Lower lobe of right lung (tissue), 2 donors: ENCODE data around the gene GOLGA7B. TPM values are rescaled to one million over a fixed set of nuclear protein-coding genes. Genes with fewer than 3 reads are reported as not detected.

Source experiments
- ATAC-seq, 2 donors: fragments of 200-7000 bp; cut with Tn5 transposase; one replicate each; pipeline ENCODE4 v1.9.1; 2020 to 2022; ENCODE audit warnings: mild to moderate bottlenecking in 2 of 2, moderate library complexity in 2 of 2
- DNase-seq: peaks from one replicate; pipeline ENCODE4 v3.0.0-alpha.2; 2020
- H3K27ac ChIP-seq: fragments of 200-600 bp; one replicate; pipeline ENCODE4 v1.8.0; 2022
- H3K27me3 ChIP-seq: fragments of 200-600 bp; one replicate; pipeline ENCODE4 v1.8.0; 2022; ENCODE audit warnings: low read depth
- H3K36me3 ChIP-seq: fragments of 200-600 bp; one replicate; pipeline ENCODE4 v1.8.0; 2022; ENCODE audit warnings: mild to moderate bottlenecking
- H3K4me1 ChIP-seq: fragments of 200-600 bp; one replicate; pipeline ENCODE4 v1.8.0; 2022
- H3K4me3 ChIP-seq: fragments of 200-600 bp; one replicate; pipeline ENCODE4 v1.8.0; 2022; ENCODE audit warnings: mild to moderate bottlenecking
- H3K9me3 ChIP-seq: fragments of 200-600 bp; one replicate; pipeline ENCODE4 v1.8.0; 2022
- intact Hi-C: fragments of 100-400 bp; cut with DNase I; formaldehyde crosslinking; loops from one replicate; pipeline ENCODE4 v1.11.0; 2022
- total RNA-seq: library from RNA; stranded (reverse); fragmentation: NEBNext Ultra II Directional; extraction: Animal tissue kit (Norgen Biotek cat#: 25700); gene quantifications from one replicate; pipeline ENCODE4 v1.2.1, GENCODE V29; 2021
- TF ChIP-seq, protein P1 (sequence below): fragments of 200-600 bp; IDR thresholded peaks from one replicate; pipeline ENCODE4 v1.8.0; 2022; ENCODE audit warnings: antibody characterized with exemption, mild to moderate bottlenecking
- donor health status: DM: no; HTN: yes; CAD: no; lungs with severe emphysema.

The GOLGA7B gene
- total RNA-seq, 1 donor from 2014 or later, result 1.0 TPM

DNA sequence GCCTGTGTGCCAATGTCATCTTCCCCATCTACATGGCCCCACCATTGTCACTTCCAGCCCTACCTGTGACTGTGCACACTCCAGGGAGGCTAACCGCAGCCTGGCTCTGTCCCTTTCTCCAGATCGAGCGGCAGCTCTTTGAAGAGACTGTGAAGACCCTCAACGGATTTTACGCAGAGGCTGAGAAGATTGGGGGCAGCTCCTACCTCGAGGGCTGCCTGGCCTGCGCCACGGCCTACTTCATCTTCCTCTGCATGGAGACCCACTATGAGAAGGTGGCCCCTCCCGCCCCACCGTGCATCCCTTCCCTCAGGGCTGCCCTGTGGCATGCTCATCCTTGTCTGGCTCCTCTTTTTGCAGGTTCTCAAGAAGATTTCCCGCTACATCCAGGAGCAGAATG is 14.2 kb downstream of the GOLGA7B start:
- intact Hi-C loops, result no loop called here
- no peaks in the 10 kb centered on the region for H3K9me3 ChIP-seq
- peaks cover 16% of the 10 kb centered on the region for H3K27me3 ChIP-seq
- H3K27ac ChIP-seq, result no peak overlapping the region
- no peak for DNase-seq
- peaks cover 1% of the 10 kb centered on the region for H3K4me1 ChIP-seq
- H3K36me3 ChIP-seq, result no peaks in the 10 kb centered on the region
- H3K4me3 ChIP-seq, result no peak overlapping the region
- TF ChIP-seq, protein P1, sequence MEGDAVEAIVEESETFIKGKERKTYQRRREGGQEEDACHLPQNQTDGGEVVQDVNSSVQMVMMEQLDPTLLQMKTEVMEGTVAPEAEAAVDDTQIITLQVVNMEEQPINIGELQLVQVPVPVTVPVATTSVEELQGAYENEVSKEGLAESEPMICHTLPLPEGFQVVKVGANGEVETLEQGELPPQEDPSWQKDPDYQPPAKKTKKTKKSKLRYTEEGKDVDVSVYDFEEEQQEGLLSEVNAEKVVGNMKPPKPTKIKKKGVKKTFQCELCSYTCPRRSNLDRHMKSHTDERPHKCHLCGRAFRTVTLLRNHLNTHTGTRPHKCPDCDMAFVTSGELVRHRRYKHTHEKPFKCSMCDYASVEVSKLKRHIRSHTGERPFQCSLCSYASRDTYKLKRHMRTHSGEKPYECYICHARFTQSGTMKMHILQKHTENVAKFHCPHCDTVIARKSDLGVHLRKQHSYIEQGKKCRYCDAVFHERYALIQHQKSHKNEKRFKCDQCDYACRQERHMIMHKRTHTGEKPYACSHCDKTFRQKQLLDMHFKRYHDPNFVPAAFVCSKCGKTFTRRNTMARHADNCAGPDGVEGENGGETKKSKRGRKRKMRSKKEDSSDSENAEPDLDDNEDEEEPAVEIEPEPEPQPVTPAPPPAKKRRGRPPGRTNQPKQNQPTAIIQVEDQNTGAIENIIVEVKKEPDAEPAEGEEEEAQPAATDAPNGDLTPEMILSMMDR, result no peak
- ATAC-seq, result no peak

DNA sequence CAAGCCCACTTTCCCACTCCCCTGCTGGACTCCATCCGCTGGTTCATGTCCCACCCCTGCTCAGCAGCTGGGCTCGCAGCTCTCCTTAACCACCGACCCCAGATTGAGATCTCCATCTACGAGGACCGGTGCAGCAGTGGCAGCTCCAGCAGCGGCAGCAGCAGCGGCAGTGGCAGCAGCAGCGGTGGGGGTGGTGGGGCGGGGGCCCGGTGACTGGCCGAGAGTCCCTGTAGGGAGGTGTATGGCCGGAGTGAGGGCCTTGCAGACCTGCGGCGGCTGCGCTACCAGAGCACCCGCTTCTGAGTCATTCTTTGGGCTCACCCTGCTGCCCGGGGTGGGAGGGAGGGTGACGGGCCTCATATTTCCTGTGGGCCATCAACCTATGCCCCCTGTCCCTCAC is 15.8 kb downstream of the GOLGA7B start:
- no peak for DNase-seq

DNA sequence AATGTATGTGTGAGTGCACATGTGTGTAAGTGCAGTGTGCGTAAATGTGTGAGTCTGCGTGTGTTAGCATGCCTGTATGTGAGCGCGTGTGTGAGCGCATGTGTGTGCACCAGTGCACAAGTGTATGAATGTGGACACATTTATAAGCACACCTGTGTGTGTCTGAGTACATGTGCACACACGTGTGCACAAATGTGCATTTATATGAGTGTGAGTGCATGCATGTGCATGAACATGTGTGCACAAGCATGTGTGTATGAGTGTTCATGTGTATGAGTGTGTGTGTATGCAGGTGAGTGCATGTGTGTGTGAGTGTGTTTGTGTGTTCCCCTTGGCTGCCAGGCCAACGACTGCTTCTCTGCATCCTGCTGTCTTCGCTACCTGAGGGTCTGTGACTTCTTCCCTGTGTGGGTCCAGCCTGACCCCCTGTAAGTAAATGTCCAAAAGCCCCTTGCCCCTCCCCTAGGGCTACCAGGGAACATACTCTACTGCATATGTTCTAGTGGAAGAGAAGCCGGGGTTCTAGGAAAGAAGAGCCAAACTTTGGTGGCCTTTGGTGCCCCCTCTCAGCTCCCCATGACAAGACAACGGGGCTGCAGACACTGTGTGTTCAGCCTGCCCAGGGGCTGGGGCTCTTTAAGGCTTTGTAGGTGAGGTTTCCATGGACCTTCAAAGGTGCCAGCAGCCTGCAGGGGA is 17.0 kb downstream of the GOLGA7B start:
- TF ChIP-seq, protein P1, result no peak
- no peaks in the 10 kb centered on the region for H3K36me3 ChIP-seq
- no peak for DNase-seq
- peaks cover 16% of the 10 kb centered on the region for H3K27me3 ChIP-seq
- peaks cover 13% of the 10 kb centered on the region for H3K4me1 ChIP-seq
- no peak for ATAC-seq
- intact Hi-C loops, result no loop called here
- no peak overlapping the region for H3K27ac ChIP-seq
- no peak overlapping the region for H3K4me3 ChIP-seq
- H3K9me3 ChIP-seq, result no peaks in the 10 kb centered on the region

More for the DNA sequence above, 15.8 kb downstream of the GOLGA7B start:
- ATAC-seq, result no peak
- H3K4me1 ChIP-seq, result peaks cover 13% of the 10 kb centered on the region
- no peaks in the 10 kb centered on the region for H3K9me3 ChIP-seq
- no peak overlapping the region for H3K27ac ChIP-seq
- H3K36me3 ChIP-seq, result no peaks in the 10 kb centered on the region
- no peak overlapping the region for H3K4me3 ChIP-seq
- peaks cover 16% of the 10 kb centered on the region for H3K27me3 ChIP-seq
- intact Hi-C loops, result no loop called here
- TF ChIP-seq, protein P1, result no peak

DNA sequence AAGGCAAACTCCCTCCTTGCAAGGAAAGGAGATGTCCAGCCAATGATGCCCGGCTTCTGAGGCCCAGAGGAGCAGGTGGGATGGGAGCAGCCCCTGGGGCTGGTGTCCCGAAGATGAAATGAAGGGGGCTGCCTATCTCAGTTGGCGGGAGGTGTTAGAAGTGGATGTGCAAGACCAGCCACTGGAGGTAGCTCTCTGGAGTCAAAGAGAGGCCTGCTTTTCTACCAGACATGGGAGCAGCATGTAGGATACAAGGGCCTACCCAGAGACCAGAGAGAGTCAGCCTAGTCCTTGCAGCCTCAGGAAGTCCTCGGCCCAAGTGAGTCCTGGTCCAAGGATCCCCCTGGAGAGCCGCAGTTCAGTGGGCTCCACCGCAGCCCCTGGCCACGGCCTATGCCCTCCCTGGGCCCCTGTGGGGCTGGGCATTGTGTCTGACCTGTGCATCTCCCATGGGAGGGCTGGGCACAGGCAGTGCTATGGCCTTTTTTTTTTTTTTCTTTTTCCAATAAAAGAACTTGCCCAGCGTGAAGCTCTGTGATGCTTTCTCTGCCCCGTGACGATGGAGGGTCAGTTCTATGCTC is 17.7 kb downstream of the GOLGA7B start:
- H3K9me3 ChIP-seq, result no peaks in the 10 kb centered on the region
- H3K36me3 ChIP-seq, result no peaks in the 10 kb centered on the region
- H3K4me3 ChIP-seq, result no peak overlapping the region
- ATAC-seq, result no peak
- no peak overlapping the region for H3K27ac ChIP-seq
- TF ChIP-seq, protein P1, result no peak
- DNase-seq, result no peak
- H3K27me3 ChIP-seq, result peaks cover 16% of the 10 kb centered on the region
- intact Hi-C loops, result no loop called here
- peaks cover 13% of the 10 kb centered on the region for H3K4me1 ChIP-seq

DNA sequence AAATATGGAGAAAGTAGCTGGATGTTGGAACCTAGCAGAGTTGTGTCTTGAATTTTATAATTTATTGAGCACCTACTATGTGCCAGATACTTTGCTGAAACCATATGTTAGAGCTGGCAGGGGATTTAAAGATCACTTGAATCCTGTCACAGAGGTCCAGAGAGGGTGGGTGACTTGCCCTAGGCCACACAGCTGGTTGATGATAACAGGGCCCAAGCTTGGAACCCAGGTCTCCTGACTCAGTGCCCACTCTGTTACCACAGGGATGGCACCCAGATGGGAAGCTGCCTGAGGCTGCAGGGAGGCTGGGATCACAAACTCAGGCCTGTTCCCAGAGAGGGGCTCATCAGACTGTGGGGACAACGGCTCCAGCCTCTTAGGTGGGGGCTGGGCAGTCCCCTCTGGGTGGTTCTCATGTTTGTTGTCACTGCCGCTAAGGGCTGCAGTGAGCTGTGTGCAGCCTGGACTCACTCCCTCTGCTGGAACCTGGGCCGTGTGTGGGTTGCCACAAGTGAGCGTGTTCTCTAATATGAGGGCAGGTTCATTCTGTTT is 18.6 kb downstream of the GOLGA7B start:
- TF ChIP-seq, protein P1, result no peak
- Histone ChIP-seq H3K27ac (no peak overlapping the region), H3K4me1 (peaks cover 13% of the 10 kb centered on the region), H3K36me3 (no peaks in the 10 kb centered on the region), H3K27me3 (peaks cover 16% of the 10 kb centered on the region), H3K9me3 (no peaks in the 10 kb centered on the region), H3K4me3 (no peak overlapping the region)
- DNase-seq (no peak), ATAC-seq (no peak)
- intact Hi-C loops, result no loop called here
